Activated CD4-positive, alpha-beta memory T cell treated with anti-CD3 and anti-CD28 coated beads, Interleukin-2, amount 10 ng/mL, durations not matched to agents 7 days and 5 days (primary cell): ENCODE results near the gene RIPOR2. TPM values are rescaled to one million over a fixed set of nuclear protein-coding genes. Genes with fewer than 3 reads are reported as not detected.
"Not testable (repeated sequence)": the region's sequence is repeated elsewhere in the genome, so short reads cannot be mapped to it uniquely, and the experiment has no call there.

Source experiments
- CTCF ChIA-PET: fragments of 350-600 bp; sonication (Branson Sonifier 250); formaldehyde crosslinking; loops from one replicate; lab custom pipeline; 2021; ENCODE audit warnings: antibody characterized with exemption, inconsistent platforms; lab: Charles Lee
- POLR2A ChIA-PET: fragments of 350-600 bp; sonication (Branson Sonifier 250); formaldehyde crosslinking; loops from one replicate; lab custom pipeline; 2021; ENCODE audit warnings: antibody characterized with exemption; lab: Charles Lee
- DNase-seq: peaks from one replicate; pipeline ENCODE4 v3.0.0-alpha.2; 2020
- H3K27ac Mint-ChIP-seq: one replicate; pipeline ENCODE4 v1.8.0; 2021; ENCODE audit warnings: mild to moderate bottlenecking, mixed read lengths
- H3K27me3 Mint-ChIP-seq: one replicate; pipeline ENCODE4 v1.8.0; 2021; ENCODE audit warnings: mixed read lengths
- H3K36me3 Mint-ChIP-seq: one replicate; pipeline ENCODE4 v1.8.0; 2021; ENCODE audit warnings: low read depth, mixed read lengths
- H3K4me1 Mint-ChIP-seq: one replicate; pipeline ENCODE4 v1.8.0; 2021; ENCODE audit warnings: mixed read lengths
- H3K4me3 Mint-ChIP-seq: one replicate; pipeline ENCODE4 v1.8.0; 2021; ENCODE audit warnings: mild to moderate bottlenecking, mixed read lengths
- H3K9me3 Mint-ChIP-seq: one replicate; pipeline ENCODE4 v1.8.0; 2021; ENCODE audit warnings: mixed read lengths
- total RNA-seq, 2 experiments: library from RNA; stranded (reverse); gene quantifications; one replicate each; pipeline ENCODE4 v1.2.3, GENCODE V29; 2021

The RIPOR2 gene
- total RNA-seq, 2 experiments from 2014 or later = 234 to 240 TPM

- H3K27me3 Mint-ChIP-seq = no peaks in the 10 kb centered on the region
- peaks cover 83% of the 10 kb centered on the region for H3K36me3 Mint-ChIP-seq
- ChIA-PET CTCF (interaction anchor here (0.8 to 8.1 kb wide), 29 partner anchors 9 to 214 kb away, joined by 3 to 200 read pairs (median 15); partner anchors contain the start of gene C6orf62), POLR2A (interaction anchor here (0.9 to 19.0 kb wide), 22 partner anchors 9 to 213 kb away, joined by 3 to 839 read pairs (median 32); partner anchors contain the start of gene C6orf62)
- H3K4me3 Mint-ChIP-seq = peak overlapping the region; percentile 99
- peak overlapping the region; percentile 98 for H3K27ac Mint-ChIP-seq
- H3K9me3 Mint-ChIP-seq = no peaks in the 10 kb centered on the region
- peaks cover 63% of the 10 kb centered on the region for H3K4me1 Mint-ChIP-seq
- no peak for DNase-seq
Observed at GRCh38 chr6:24932832-24933231, 2.9 kb downstream of the RIPOR2 start.

- ChIA-PET CTCF (interaction anchor here (0.6 to 8.1 kb wide), 17 partner anchors 8 to 129 kb away, joined by 3 to 200 read pairs (median 23); no protein-coding TSS in a partner anchor), POLR2A (interaction anchor here (0.6 to 19.0 kb wide), 16 partner anchors 12 to 115 kb away, joined by 3 to 839 read pairs (median 40); no protein-coding TSS in a partner anchor)
- no peak for DNase-seq
- peaks cover 63% of the 10 kb centered on the region for H3K4me1 Mint-ChIP-seq
- H3K4me3 Mint-ChIP-seq = peak overlapping the region; percentile 99
- peaks cover 6% of the 10 kb centered on the region for H3K9me3 Mint-ChIP-seq
- H3K27me3 Mint-ChIP-seq = peaks cover 3% of the 10 kb centered on the region
- peaks cover 90% of the 10 kb centered on the region for H3K36me3 Mint-ChIP-seq
- H3K27ac Mint-ChIP-seq = peak overlapping the region; percentile 98
Observed at GRCh38 chr6:24931718-24932691, 3.8 kb downstream of the RIPOR2 start.

GRCh38 chr6:24931296-24931695 lies 4.5 kb downstream of the RIPOR2 start:
- Mint-ChIP-seq H3K4me1 (peaks cover 62% of the 10 kb centered on the region), H3K27me3 (peaks cover 3% of the 10 kb centered on the region), H3K4me3 (peak overlapping the region; percentile 99), H3K9me3 (peaks cover 7% of the 10 kb centered on the region), H3K27ac (peak overlapping the region; percentile 98), H3K36me3 (peaks cover 95% of the 10 kb centered on the region)
- ChIA-PET CTCF (interaction anchor here (0.6 to 5.2 kb wide), 2 partner anchors 11 to 17 kb away, joined by 4 to 40 read pairs; no protein-coding TSS in a partner anchor), POLR2A (interaction anchor here (0.6 to 19.0 kb wide), 8 partner anchors 12 to 116 kb away, joined by 3 to 839 read pairs (median 16); no protein-coding TSS in a partner anchor)
- DNase-seq = no peak

- Mint-ChIP-seq H3K9me3 (peaks cover 7% of the 10 kb centered on the region), H3K4me1 (peaks cover 66% of the 10 kb centered on the region), H3K4me3 (peak overlapping the region; percentile 99), H3K27me3 (peaks cover 3% of the 10 kb centered on the region), H3K27ac (peak overlapping the region; percentile 98), H3K36me3 (peaks cover 95% of the 10 kb centered on the region)
- CTCF ChIA-PET = interaction anchor here (3.6 kb wide), 1 partner anchor 61 kb away, joined by 22 read pairs; no protein-coding TSS in a partner anchor
- POLR2A ChIA-PET = interaction anchor here (1.2 to 19.0 kb wide), 5 partner anchors 6 to 86 kb away, joined by 3 to 839 read pairs (median 26); partner anchors contain the start of gene RIPOR2
- no peak for DNase-seq
Observed at GRCh38 chr6:24930431-24930871, 5.3 kb downstream of the RIPOR2 start.

- ChIA-PET CTCF (interaction anchor here (0.8 to 3.6 kb wide), 6 partner anchors 8 to 98 kb away, joined by 3 to 22 read pairs (median 6); no protein-coding TSS in a partner anchor), POLR2A (interaction anchor here (1.1 to 19.0 kb wide), 11 partner anchors 7 to 80 kb away, joined by 3 to 839 read pairs (median 20); partner anchors contain the start of gene RIPOR2)
- Mint-ChIP-seq H3K27ac (peak overlapping the region; percentile 95), H3K27me3 (peaks cover 3% of the 10 kb centered on the region), H3K4me1 (peaks cover 77% of the 10 kb centered on the region), H3K4me3 (peak overlapping the region; percentile 99), H3K9me3 (peaks cover 7% of the 10 kb centered on the region), H3K36me3 (peaks cover 93% of the 10 kb centered on the region)
- DNase-seq = peak; percentile 38
Observed at GRCh38 chr6:24929242-24929641, 6.5 kb downstream of the RIPOR2 start.

GRCh38 chr6:24927985-24928745 lies 7.6 kb downstream of the RIPOR2 start:
- no peak for DNase-seq
- H3K4me3 Mint-ChIP-seq = peak overlapping the region; percentile 99
- H3K4me1 Mint-ChIP-seq = peaks cover 87% of the 10 kb centered on the region
- peaks cover 7% of the 10 kb centered on the region for H3K9me3 Mint-ChIP-seq
- CTCF ChIA-PET = interaction anchor here (0.8 to 3.6 kb wide), 7 partner anchors 44 to 99 kb away, joined by 3 to 22 read pairs (median 5); no protein-coding TSS in a partner anchor
- peak overlapping the region; percentile 95 for H3K27ac Mint-ChIP-seq
- peaks cover 91% of the 10 kb centered on the region for H3K36me3 Mint-ChIP-seq
- peaks cover 3% of the 10 kb centered on the region for H3K27me3 Mint-ChIP-seq
- POLR2A ChIA-PET = interaction anchor here (0.8 to 19.0 kb wide), 23 partner anchors 8 to 209 kb away, joined by 3 to 839 read pairs (median 4); partner anchors contain the start of genes C6orf62 and RIPOR2

GRCh38 chr6:24927277-24927955 lies 8.3 kb downstream of the RIPOR2 start:
- peak overlapping the region; percentile 74 for H3K4me3 Mint-ChIP-seq
- peaks cover 7% of the 10 kb centered on the region for H3K9me3 Mint-ChIP-seq
- H3K36me3 Mint-ChIP-seq = peaks cover 88% of the 10 kb centered on the region
- peaks cover 88% of the 10 kb centered on the region for H3K4me1 Mint-ChIP-seq
- CTCF ChIA-PET = interaction anchor here (0.8 to 3.6 kb wide), 7 partner anchors 44 to 100 kb away, joined by 3 to 22 read pairs (median 5); no protein-coding TSS in a partner anchor
- DNase-seq = peak; percentile 49
- H3K27ac Mint-ChIP-seq = peak overlapping the region; percentile 95
- H3K27me3 Mint-ChIP-seq = peaks cover 3% of the 10 kb centered on the region
- POLR2A ChIA-PET = interaction anchor here (0.8 to 19.0 kb wide), 21 partner anchors 8 to 209 kb away, joined by 3 to 839 read pairs (median 8); partner anchors contain the start of genes C6orf62 and RIPOR2

GRCh38 chr6:24926647-24927046 lies 9.1 kb downstream of the RIPOR2 start:
- not testable (repeated sequence) for H3K27me3 Mint-ChIP-seq, H3K9me3 Mint-ChIP-seq, DNase-seq
- peaks cover 85% of the 10 kb centered on the region for H3K4me1 Mint-ChIP-seq
- H3K4me3 Mint-ChIP-seq = peak overlapping the region; percentile 61
- ChIA-PET POLR2A (interaction anchor here (1.1 to 19.0 kb wide), 9 partner anchors 10 to 91 kb away, joined by 3 to 839 read pairs (median 9); partner anchors contain the start of gene RIPOR2), CTCF (interaction anchor here (1.0 to 2.4 kb wide), 9 partner anchors 8 to 101 kb away, joined by 3 to 21 read pairs (median 6); partner anchors contain the start of gene RIPOR2)
- peak overlapping the region; percentile 77 for H3K27ac Mint-ChIP-seq
- H3K36me3 Mint-ChIP-seq = peaks cover 84% of the 10 kb centered on the region

- peaks cover 7% of the 10 kb centered on the region for H3K9me3 Mint-ChIP-seq
Observed at GRCh38 chr6:24926192-24926591, 9.6 kb downstream of the RIPOR2 start.

GRCh38 chr6:24925661-24926060 lies 10.1 kb downstream of the RIPOR2 start:
- Mint-ChIP-seq H3K27ac (peak overlapping the region; percentile 56), H3K36me3 (peaks cover 84% of the 10 kb centered on the region), H3K27me3 (peaks cover 3% of the 10 kb centered on the region), H3K4me3 (peak overlapping the region; percentile 43), H3K9me3 (peaks cover 7% of the 10 kb centered on the region), H3K4me1 (peaks cover 86% of the 10 kb centered on the region)
- no peak for DNase-seq
- ChIA-PET POLR2A (interaction anchor here (0.8 to 19.0 kb wide), 14 partner anchors 9 to 113 kb away, joined by 3 to 839 read pairs (median 4); partner anchors contain the start of gene RIPOR2), CTCF (interaction anchor here (0.7 to 2.4 kb wide), 17 partner anchors 9 to 145 kb away, joined by 3 to 21 read pairs (median 5); partner anchors contain the start of gene RIPOR2)

More at GRCh38 chr6:24926192-24926591, 9.6 kb downstream of the RIPOR2 start:
- Mint-ChIP-seq H3K36me3 (peaks cover 84% of the 10 kb centered on the region), H3K27ac (peak overlapping the region; percentile 77), H3K4me3 (peak overlapping the region; percentile 61), H3K4me1 (peaks cover 85% of the 10 kb centered on the region), H3K27me3 (peaks cover 3% of the 10 kb centered on the region)
- CTCF ChIA-PET = interaction anchor here (0.7 to 2.4 kb wide), 16 partner anchors 9 to 144 kb away, joined by 3 to 21 read pairs (median 5); partner anchors contain the start of gene RIPOR2
- peak; percentile 38 for DNase-seq
- POLR2A ChIA-PET = interaction anchor here (0.8 to 19.0 kb wide), 14 partner anchors 10 to 113 kb away, joined by 3 to 839 read pairs (median 4); partner anchors contain the start of gene RIPOR2
